Epithelial cell of esophagus (primary cell): ENCODE data around the gene NEMP2.
"Not testable (repeated sequence)": the region's sequence is repeated elsewhere in the genome, so short reads cannot be mapped to it uniquely, and the experiment has no call there.

Experiments used
- DNase-seq: peaks from one replicate; pipeline ENCODE4 v3.0.0; 2010; ENCODE audit warnings: low read depth
- H3K4me3 ChIP-seq: 2 replicates; pipeline ENCODE4 v1.5.1; 2011; ENCODE audit warnings: mild to moderate bottlenecking, low read length, control low read depth
- CTCF ChIP-seq: IDR thresholded peaks from 2 replicates; pipeline ENCODE4 v1.5.1; 2011; ENCODE audit warnings: low read depth, mild to moderate bottlenecking, low read length, control low read depth, inconsistent platforms; ENCODE audit not compliant: insufficient read depth; ENCODE audit errors: missing control alignments

The NEMP2 gene

DNA sequence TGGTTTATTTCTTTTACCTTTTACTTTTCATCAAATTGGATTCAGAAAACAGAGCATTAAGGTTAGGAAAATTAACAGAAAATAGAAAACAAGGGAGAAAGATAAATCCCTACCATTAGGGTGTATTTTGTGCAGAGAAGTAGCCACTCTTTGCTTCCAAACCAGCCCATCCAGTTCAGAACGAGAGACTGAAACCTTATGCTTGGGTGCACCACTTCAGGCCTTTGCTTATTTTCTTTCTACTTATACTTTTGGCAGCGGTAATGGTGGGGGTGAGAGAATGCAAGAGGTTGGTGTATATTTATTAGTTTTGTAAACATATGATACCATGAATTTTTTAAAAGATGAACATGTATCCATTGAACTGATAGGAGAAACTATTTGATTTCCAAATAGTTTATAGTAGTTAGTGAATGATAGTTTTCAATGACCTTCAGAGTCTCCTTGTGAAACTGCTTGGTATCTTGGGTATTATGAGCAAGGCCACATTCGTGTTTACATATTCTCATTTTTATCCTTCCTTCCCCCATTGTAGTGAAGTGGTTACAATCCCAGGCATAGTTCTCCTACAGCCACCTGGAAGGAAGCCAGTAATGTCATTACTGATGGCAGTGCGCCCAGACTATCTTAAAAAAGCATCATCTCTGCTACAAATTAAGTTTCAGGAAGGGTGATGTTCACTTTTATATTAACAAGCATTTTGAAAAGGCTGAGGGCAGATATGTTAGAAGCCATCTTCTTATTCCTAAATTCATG, 65.5 kb downstream of the NEMP2 start:
- DNase-seq = peak; percentile 89
- H3K4me3 ChIP-seq = no peak overlapping the region
- TF ChIP-seq CTCF = no peak

- not testable (repeated sequence) for DNase-seq, H3K4me3 ChIP-seq
Measured at GRCh38 chr2:190468354-190468753, 66.2 kb downstream of the NEMP2 start.

GRCh38 chr2:190467575-190468083, 66.9 kb downstream of the NEMP2 start:
- no peak for TF ChIP-seq CTCF
- peak; percentile 25 for DNase-seq
- no peak overlapping the region for H3K4me3 ChIP-seq

DNA sequence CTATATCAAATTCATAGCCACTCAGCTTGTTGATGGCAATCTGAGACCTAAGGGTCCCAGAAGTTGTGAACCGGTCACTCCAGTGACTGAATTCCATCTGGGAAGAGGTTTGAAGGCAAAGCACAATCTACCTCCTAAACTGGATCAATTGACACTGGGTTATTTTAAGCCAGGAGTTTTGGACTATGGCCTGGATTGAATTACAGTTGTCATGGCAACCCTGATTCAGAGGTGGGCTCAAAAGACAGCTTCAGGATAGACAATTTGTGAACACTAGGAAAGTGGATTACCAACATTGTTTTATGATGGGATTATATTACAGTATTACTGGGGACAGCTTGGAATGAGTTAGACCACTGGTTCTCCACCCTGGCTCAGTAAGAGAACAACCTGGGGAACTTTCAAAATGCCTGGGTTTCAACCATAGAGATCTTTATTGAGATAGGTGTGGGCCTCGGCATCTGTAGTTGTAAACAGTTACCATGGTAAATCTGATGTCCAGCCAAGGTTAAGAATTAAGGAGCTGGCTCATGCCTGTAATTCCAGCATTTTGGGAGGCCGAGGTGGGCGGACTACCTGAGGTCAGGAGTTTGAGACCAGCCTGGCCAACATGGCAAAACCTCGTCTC, 67.6 kb downstream of the NEMP2 start:
- H3K4me3 ChIP-seq = no peak overlapping the region
- TF ChIP-seq CTCF = no peak
- DNase-seq = no peak

DNA sequence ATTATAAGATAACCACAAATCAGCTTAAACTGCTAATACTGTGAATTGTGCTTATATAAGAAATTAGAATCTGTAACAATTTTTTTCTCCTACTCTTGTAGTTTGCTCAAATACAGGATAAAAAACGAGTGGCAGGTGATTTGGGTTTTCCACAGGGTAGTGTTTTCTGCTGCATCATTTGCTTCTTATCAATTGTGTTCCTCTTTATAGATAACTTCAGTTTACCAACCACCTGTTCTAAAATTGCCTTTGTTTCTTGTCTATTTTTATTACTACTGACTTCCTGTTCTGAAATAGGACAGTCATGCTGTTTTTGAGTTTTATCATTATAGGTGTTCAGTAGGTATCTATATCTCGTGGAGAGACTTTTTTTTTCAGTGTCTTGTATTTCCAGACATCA, 69.5 kb downstream of the NEMP2 start:
- TF ChIP-seq CTCF = no peak
- no peak for DNase-seq
- H3K4me3 ChIP-seq = no peak overlapping the region

- no peak for TF ChIP-seq CTCF
- H3K4me3 ChIP-seq = no peak overlapping the region
- no peak for DNase-seq
Measured at GRCh38 chr2:190462611-190463010, 71.9 kb downstream of the NEMP2 start.

DNA sequence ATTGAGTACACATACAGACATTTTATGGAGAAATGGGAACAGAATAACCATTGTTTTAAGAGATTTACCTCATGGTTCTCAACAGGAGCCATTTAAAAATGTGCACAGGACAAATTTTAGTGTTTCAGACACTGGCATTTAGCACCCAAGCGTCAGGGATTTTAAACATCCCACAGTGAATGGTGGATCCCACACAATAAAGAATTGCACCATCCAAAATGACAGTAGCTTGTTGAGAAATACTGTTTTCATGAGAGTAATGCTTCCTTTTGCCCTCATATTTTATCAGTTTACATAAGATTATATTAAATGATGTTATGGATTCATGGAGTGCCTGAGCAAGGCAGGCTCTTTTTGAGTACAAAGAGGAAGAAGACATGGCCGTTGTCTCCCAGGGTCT, 72.3 kb downstream of the NEMP2 start:
- TF ChIP-seq CTCF = no peak
- no peak for DNase-seq
- no peak overlapping the region for H3K4me3 ChIP-seq
